Activated B cell treated with CpG ODN at 0.5 μM for 24 hours (primary cell): ENCODE measurements around the gene TEX29. TPM values are rescaled to one million over a fixed set of nuclear protein-coding genes. Genes with fewer than 3 reads are reported as not detected.

Source experiments
- ATAC-seq: fragments of 200-7000 bp; cut with Tn5 transposase; one replicate; pipeline ENCODE4 v1.10.0; 2021; ENCODE audit warnings: low read depth, mild to moderate bottlenecking, moderate library complexity
- CTCF ChIA-PET: fragments of 350-600 bp; sonication (Branson Sonifier 250); formaldehyde crosslinking; loops from one replicate; lab custom pipeline; 2021; ENCODE audit warnings: antibody characterized with exemption; lab: Charles Lee
- POLR2A ChIA-PET: fragments of 350-600 bp; sonication (Branson Sonifier 250); formaldehyde crosslinking; loops from one replicate; lab custom pipeline; 2021; ENCODE audit warnings: antibody characterized with exemption; lab: Charles Lee
- DNase-seq: peaks from one replicate; pipeline ENCODE4 v3.0.0; 2022
- H3K27ac Mint-ChIP-seq: one replicate; pipeline ENCODE4 v1.8.0; 2020; ENCODE audit warnings: mixed read lengths
- H3K27me3 Mint-ChIP-seq: one replicate; pipeline ENCODE4 v1.8.0; 2021; ENCODE audit warnings: mixed read lengths
- H3K36me3 Mint-ChIP-seq: one replicate; pipeline ENCODE4 v1.8.0; 2021; ENCODE audit warnings: low read depth, mixed read lengths
- H3K4me1 Mint-ChIP-seq: one replicate; pipeline ENCODE4 v1.8.0; 2021; ENCODE audit warnings: mixed read lengths
- H3K4me3 Mint-ChIP-seq: one replicate; pipeline ENCODE4 v1.8.0; 2020; ENCODE audit warnings: mild to moderate bottlenecking, mixed read lengths
- H3K9me3 Mint-ChIP-seq: one replicate; pipeline ENCODE4 v1.8.0; 2020; ENCODE audit warnings: mixed read lengths
- intact Hi-C: fragments of 100-400 bp; cut with micrococcal nuclease; formaldehyde crosslinking; loops from one replicate; pipeline ENCODE4 v1.15.1; 2024
- total RNA-seq: library from RNA; stranded (reverse); gene quantifications from 2 replicates; pipeline ENCODE4 v1.2.3, GENCODE V29; 2022
- TF ChIP-seq, protein P1 (sequence below): fragments of 200-600 bp; IDR thresholded peaks from one replicate; pipeline ENCODE4 v1.8.0; 2022; ENCODE audit warnings: antibody characterized with exemption, mild to moderate bottlenecking

Gene TEX29
- total RNA-seq, 1 donor from 2014 or later, result 0.35 TPM

DNA sequence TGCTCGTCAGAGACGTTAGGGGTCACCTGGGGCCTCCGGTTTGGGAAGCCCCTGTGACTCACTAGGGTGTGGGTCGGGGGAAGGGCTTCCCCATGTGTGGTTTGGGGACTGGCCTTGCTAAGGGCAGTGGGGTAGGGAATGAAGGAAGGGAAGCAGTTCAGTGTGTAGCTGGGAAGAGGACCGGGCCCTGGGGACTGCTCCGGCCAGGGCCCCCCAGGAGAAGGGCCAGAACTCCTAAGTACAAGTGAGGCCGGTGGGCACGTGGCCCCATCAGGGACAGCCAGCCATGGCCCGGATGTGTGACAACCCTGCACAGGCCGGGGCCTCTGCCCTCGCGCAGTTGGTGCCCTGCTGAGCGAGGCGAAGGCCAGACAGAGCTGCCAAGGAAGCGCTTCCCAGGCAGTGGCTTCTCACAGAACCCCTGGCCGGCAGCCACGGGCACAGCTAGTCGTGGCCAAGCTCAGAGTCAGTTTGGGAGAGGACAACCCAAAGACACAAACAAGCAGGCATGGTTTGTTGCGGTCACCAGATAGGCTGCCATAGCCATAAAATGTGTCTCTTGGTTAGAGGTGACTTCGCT is 25.7 kb downstream of the TEX29 start:
- intact Hi-C loops, result no loop called here
- Mint-ChIP-seq H3K9me3 (no peaks in the 10 kb centered on the region), H3K27me3 (peaks cover 3% of the 10 kb centered on the region), H3K4me1 (no peaks in the 10 kb centered on the region), H3K27ac (no peak overlapping the region), H3K4me3 (no peak overlapping the region), H3K36me3 (no peaks in the 10 kb centered on the region)
- CTCF ChIA-PET, result no interaction called here
- ATAC-seq (no peak), DNase-seq (no peak)
- TF ChIP-seq, protein P1, sequence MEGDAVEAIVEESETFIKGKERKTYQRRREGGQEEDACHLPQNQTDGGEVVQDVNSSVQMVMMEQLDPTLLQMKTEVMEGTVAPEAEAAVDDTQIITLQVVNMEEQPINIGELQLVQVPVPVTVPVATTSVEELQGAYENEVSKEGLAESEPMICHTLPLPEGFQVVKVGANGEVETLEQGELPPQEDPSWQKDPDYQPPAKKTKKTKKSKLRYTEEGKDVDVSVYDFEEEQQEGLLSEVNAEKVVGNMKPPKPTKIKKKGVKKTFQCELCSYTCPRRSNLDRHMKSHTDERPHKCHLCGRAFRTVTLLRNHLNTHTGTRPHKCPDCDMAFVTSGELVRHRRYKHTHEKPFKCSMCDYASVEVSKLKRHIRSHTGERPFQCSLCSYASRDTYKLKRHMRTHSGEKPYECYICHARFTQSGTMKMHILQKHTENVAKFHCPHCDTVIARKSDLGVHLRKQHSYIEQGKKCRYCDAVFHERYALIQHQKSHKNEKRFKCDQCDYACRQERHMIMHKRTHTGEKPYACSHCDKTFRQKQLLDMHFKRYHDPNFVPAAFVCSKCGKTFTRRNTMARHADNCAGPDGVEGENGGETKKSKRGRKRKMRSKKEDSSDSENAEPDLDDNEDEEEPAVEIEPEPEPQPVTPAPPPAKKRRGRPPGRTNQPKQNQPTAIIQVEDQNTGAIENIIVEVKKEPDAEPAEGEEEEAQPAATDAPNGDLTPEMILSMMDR, result no peak
- POLR2A ChIA-PET, result no interaction called here

DNA sequence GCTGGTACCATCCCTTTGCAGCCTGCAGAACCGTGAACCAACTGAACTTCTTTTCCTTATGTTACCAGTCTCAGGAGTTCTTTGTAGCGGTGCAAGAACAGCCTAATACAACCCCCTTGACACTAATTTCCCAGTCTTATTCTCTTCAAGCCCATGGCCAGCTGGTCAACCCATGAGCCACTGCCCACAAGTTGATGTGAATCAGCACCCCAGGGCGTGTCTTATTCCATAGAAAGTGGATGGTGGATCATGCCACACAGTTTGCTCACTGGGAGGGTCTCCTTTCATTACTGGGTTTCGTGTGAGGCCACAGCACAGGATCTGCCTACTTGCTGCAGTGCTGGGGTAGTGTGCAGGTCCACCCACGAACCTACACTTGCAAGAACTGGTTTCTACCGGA is 27.0 kb downstream of the TEX29 start:
- H3K9me3 Mint-ChIP-seq, result peaks cover 3% of the 10 kb centered on the region
- H3K27ac Mint-ChIP-seq, result no peak overlapping the region

DNA sequence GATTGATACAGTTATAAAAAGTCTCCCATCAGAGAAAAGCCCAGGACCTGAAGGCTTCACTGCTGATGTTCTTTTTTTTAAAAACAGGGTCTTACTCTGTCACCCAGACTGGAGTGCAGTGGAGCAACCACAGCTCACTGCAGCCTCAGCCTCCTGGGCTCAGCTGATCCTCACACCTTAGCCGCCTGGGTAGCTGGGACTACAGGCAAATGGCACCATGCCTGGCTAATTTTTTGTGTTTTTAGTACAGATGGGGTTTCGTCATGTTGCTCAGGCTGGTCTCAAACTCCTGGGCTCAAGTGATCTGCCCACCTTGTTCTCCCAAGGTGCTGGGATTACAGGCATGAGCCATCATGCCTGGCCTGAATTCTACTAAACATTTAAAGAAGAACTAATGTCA is 33.1 kb downstream of the TEX29 start:
- H3K4me3 Mint-ChIP-seq, result no peak overlapping the region
- ATAC-seq (no peak), DNase-seq (no peak)
- H3K4me1 Mint-ChIP-seq, result no peaks in the 10 kb centered on the region
- CTCF ChIA-PET, result no interaction called here
- peaks cover 3% of the 10 kb centered on the region for H3K27me3 Mint-ChIP-seq
- TF ChIP-seq, protein P1, result no peak
- no peak overlapping the region for H3K27ac Mint-ChIP-seq
- POLR2A ChIA-PET, result no interaction called here
- H3K9me3 Mint-ChIP-seq, result peaks cover 3% of the 10 kb centered on the region
- intact Hi-C loops, result no loop called here
- H3K36me3 Mint-ChIP-seq, result no peaks in the 10 kb centered on the region

More for the DNA sequence above, 27.0 kb downstream of the TEX29 start:
- TF ChIP-seq, protein P1, result no peak
- ChIA-PET CTCF (no interaction called here), POLR2A (no interaction called here)
- peaks cover 3% of the 10 kb centered on the region for H3K27me3 Mint-ChIP-seq
- H3K4me1 Mint-ChIP-seq, result no peaks in the 10 kb centered on the region
- no peak for DNase-seq
- no peaks in the 10 kb centered on the region for H3K36me3 Mint-ChIP-seq
- ATAC-seq, result no peak
- no peak overlapping the region for H3K4me3 Mint-ChIP-seq
- intact Hi-C loops, result no loop called here

DNA sequence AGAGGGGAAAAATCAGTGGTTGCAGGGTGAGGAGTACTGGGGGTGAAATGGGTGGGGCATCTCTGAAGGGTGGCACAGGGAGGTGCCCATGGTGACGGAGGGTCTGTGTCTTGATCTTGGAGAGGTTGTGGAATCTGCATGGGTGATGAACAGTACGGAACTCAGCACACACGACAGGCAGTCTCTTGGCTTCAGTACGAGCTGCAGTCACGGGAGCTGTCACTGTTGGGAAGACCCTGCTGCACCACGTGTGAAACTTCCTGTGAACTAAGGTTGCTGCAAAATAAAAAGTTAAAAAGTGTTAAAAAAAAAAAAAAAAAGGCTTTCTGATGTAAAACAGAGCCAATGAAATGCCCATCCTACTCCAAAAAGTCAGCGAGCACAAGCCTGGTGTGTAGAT is 34.3 kb downstream of the TEX29 start:
- no peak for ATAC-seq

DNA sequence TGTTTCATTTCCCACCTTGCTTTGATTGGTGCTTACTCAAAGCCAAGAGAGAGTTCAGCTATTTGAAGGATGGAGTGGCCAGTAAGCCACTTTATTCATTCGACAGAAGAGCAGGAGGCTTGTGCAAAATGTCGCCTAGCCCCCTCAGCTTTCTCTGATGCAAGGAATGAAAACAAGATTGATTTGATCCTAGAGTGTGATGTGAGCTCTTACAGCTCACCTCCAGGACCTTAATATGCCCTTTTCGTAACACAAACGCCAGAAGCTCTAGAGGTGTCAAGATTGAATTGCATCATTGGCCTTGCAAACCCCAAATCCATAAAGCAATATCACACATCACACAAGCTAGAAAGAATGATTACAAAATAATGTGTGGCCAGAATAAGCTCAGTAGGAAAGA is 36.4 kb downstream of the TEX29 start:
- intact Hi-C loops, result no loop called here
- TF ChIP-seq, protein P1, result no peak
- Mint-ChIP-seq H3K4me1 (no peaks in the 10 kb centered on the region), H3K36me3 (no peaks in the 10 kb centered on the region), H3K27ac (no peak overlapping the region), H3K4me3 (no peak overlapping the region), H3K27me3 (no peaks in the 10 kb centered on the region), H3K9me3 (peaks cover 3% of the 10 kb centered on the region)
- DNase-seq (no peak), ATAC-seq (no peak)
- ChIA-PET POLR2A (no interaction called here), CTCF (no interaction called here)

More for the DNA sequence above, 34.3 kb downstream of the TEX29 start:
- TF ChIP-seq, protein P1, result no peak
- Mint-ChIP-seq H3K9me3 (peaks cover 3% of the 10 kb centered on the region), H3K27me3 (no peaks in the 10 kb centered on the region), H3K4me1 (no peaks in the 10 kb centered on the region), H3K4me3 (no peak overlapping the region), H3K27ac (no peak overlapping the region), H3K36me3 (no peaks in the 10 kb centered on the region)
- DNase-seq, result no peak
- CTCF ChIA-PET, result no interaction called here
- intact Hi-C loops, result no loop called here
- POLR2A ChIA-PET, result no interaction called here
